ENCODE results near the gene ADCY3. TPM values are rescaled to one million over a fixed set of nuclear protein-coding genes. Genes with fewer than 3 reads are reported as not detected.

ADCY3 gene
- total RNA-seq, 6 experiments from 2014 or later: 54.4 to 80.7 (median 72.0) TPM

GRCh38 chr2:24866946-24867345 is 53.1 kb downstream of the ADCY3 start:
- H3K9me3 Mint-ChIP-seq: no peaks in the 10 kb centered on the region
- H3K27ac Mint-ChIP-seq: no peak overlapping the region
- TF ChIP-seq CTCF (IDR thresholded peaks at IDR 0.05): no peak

GRCh38 chr2:24863641-24864040 is 56.4 kb downstream of the ADCY3 start:
- peaks cover 17% of the 10 kb centered on the region; the same call in 1 of the 2 replicates for H3K4me1 Mint-ChIP-seq (ENCODE audit: low read depth)
- H3K27me3 Mint-ChIP-seq (ENCODE audit: insufficient read depth): no peaks in the 10 kb centered on the region
- H3K4me3 Mint-ChIP-seq: no peak overlapping the region
- H3K27ac Mint-ChIP-seq: no peak overlapping the region; the same call in 1 of the 2 replicates
- TF ChIP-seq CTCF (IDR thresholded peaks at IDR 0.05): no peak
- no peaks in the 10 kb centered on the region for H3K9me3 Mint-ChIP-seq
- DNase-seq: peak; percentile 37
- peaks cover 5% of the 10 kb centered on the region; the same call in 1 of the 2 replicates for H3K36me3 Mint-ChIP-seq (ENCODE audit: low read depth)

More at GRCh38 chr2:24866946-24867345, 53.1 kb downstream of the ADCY3 start:
- no peak overlapping the region for H3K4me3 Mint-ChIP-seq
- H3K27me3 Mint-ChIP-seq (ENCODE audit: insufficient read depth): no peaks in the 10 kb centered on the region
- peaks cover 24% of the 10 kb centered on the region for H3K4me1 Mint-ChIP-seq (ENCODE audit: low read depth)
- no peak for DNase-seq
- peaks cover 5% of the 10 kb centered on the region; the same call in 1 of the 2 replicates for H3K36me3 Mint-ChIP-seq (ENCODE audit: low read depth)

- no peak overlapping the region for H3K27ac Mint-ChIP-seq
- DNase-seq: no peak
- no peaks in the 10 kb centered on the region for H3K27me3 Mint-ChIP-seq (ENCODE audit: insufficient read depth)
- H3K36me3 Mint-ChIP-seq (ENCODE audit: low read depth): no peaks in the 10 kb centered on the region; the same call in 1 of the 2 replicates
- no peak overlapping the region for H3K4me3 Mint-ChIP-seq
- no peak for TF ChIP-seq CTCF (IDR thresholded peaks at IDR 0.05)
- H3K9me3 Mint-ChIP-seq: no peaks in the 10 kb centered on the region
- peaks cover 25% of the 10 kb centered on the region for H3K4me1 Mint-ChIP-seq (ENCODE audit: low read depth)
Measured at GRCh38 chr2:24861500-24861899, 58.5 kb downstream of the ADCY3 start.

GRCh38 chr2:24860631-24861030 is 59.4 kb downstream of the ADCY3 start:
- peaks cover 33% of the 10 kb centered on the region for H3K4me1 Mint-ChIP-seq (ENCODE audit: low read depth)
- no peaks in the 10 kb centered on the region for H3K27me3 Mint-ChIP-seq (ENCODE audit: insufficient read depth)
- no peaks in the 10 kb centered on the region for H3K9me3 Mint-ChIP-seq
- no peak overlapping the region for H3K4me3 Mint-ChIP-seq
- no peak overlapping the region for H3K27ac Mint-ChIP-seq
- H3K36me3 Mint-ChIP-seq (ENCODE audit: low read depth): no peaks in the 10 kb centered on the region; the same call in 1 of the 2 replicates
- no peak for TF ChIP-seq CTCF (IDR thresholded peaks at IDR 0.05)
- DNase-seq: no peak

GRCh38 chr2:24859968-24860600 is 60.0 kb downstream of the ADCY3 start:
- H3K4me3 Mint-ChIP-seq: no peak overlapping the region
- no peak for DNase-seq
- no peaks in the 10 kb centered on the region for H3K27me3 Mint-ChIP-seq (ENCODE audit: insufficient read depth)
- H3K9me3 Mint-ChIP-seq: no peaks in the 10 kb centered on the region
- no peak overlapping the region for H3K27ac Mint-ChIP-seq
- TF ChIP-seq CTCF (IDR thresholded peaks at IDR 0.05): no peak
- H3K36me3 Mint-ChIP-seq (ENCODE audit: low read depth): no peaks in the 10 kb centered on the region; the same call in 1 of the 2 replicates
- H3K4me1 Mint-ChIP-seq (ENCODE audit: low read depth): peaks cover 39% of the 10 kb centered on the region

All from HFFc6 (cell line).